ENCODE measurements around the gene SYT7. TPM values are rescaled to one million over a fixed set of nuclear protein-coding genes. Genes with fewer than 3 reads are reported as not detected.

The SYT7 gene, protein sequence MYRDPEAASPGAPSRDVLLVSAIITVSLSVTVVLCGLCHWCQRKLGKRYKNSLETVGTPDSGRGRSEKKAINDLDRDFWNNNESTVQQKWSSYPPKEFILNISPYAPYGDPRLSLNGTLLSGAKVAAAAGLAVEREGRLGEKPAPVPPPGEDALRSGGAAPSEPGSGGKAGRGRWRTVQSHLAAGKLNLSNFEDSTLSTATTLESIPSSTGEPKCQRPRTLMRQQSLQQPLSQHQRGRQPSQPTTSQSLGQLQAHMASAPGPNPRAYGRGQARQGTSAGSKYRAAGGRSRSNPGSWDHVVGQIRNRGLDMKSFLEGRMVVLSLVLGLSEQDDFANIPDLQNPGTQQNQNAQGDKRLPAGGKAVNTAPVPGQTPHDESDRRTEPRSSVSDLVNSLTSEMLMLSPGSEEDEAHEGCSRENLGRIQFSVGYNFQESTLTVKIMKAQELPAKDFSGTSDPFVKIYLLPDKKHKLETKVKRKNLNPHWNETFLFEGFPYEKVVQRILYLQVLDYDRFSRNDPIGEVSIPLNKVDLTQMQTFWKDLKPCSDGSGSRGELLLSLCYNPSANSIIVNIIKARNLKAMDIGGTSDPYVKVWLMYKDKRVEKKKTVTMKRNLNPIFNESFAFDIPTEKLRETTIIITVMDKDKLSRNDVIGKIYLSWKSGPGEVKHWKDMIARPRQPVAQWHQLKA
- polyA plus RNA-seq (2013, experiment 1 of 2), result 2.1 TPM
- 1.4 TPM for polyA plus RNA-seq (2013, experiment 2 of 2)

DNA sequence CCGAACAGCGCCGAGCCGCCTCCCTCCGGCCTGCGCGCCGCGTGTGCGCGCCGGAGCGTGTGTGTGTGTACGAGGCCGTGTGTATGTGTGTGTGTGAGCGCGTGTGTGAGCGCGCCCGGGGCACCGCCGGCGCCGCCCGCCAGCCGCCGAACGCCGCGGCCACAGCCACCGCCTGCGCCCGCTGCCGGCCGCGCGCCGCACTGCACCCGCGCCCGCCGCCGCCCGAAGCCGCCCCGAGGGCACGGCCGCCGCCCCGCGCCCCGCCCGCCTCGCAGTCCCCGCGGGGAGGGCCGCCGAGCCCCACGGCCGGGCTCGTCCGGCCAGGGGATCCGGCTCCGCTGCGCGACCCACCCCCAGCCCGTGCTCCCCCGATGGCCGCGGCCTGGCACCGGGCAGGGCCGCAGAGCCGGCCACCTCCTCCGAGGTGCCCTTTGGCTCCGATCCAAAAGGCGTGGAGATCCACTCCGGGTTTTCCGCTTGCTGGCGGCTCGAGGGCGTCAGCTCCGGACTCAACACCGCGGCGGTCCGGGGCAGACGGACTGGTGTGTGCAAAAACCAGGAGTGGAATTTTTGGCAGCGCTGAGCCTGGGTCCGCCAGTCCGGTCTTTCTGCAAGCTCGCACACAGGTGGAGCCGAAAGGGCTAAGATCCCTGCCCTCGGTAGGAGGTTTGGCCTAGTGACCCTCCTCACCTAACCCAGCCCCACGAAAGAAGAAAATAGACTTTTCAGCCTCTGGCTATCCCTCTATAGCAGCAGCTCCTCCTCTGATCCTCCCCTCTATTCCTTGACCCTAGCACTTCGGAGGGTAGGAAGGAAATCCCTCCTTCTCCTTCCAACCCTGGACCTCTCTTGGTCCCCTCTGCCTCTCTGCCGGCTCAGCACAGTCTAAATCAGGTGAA lies at the start of gene SYT7:
Gene SYT7 (minus strand): TSS at position 47 of the 899 bp plus-strand sequence. CDS start 256 bp downstream, outside the sequence.
- H3K4me1 ChIP-seq (ENCODE audit: control insufficient read depth, insufficient read depth, low read length, poor library complexity, severe bottlenecking), result peaks cover 8% of the 10 kb centered on the region
- 1 to 2% methylated on average over 48 to 63 of the region's 96 CpGs for WGBS, 2 experiments (ENCODE audit: insufficient coverage in 2 of 2)
- H3K9me3 ChIP-seq (ENCODE audit: control insufficient read depth, low read length), result no peaks in the 10 kb centered on the region
- H3K4me3 ChIP-seq (ENCODE audit: extremely low read depth, insufficient read depth, low read length, poor library complexity, severe bottlenecking), result peak within 1 kb of the TSS; percentile 26
- H3K27ac ChIP-seq (ENCODE audit: low read depth, low read length, severe bottlenecking), result no peak within 1 kb of the TSS
- H3K36me3 ChIP-seq (ENCODE audit: control insufficient read depth, insufficient read depth, low read length), result no peaks in the 10 kb centered on the region

DNA sequence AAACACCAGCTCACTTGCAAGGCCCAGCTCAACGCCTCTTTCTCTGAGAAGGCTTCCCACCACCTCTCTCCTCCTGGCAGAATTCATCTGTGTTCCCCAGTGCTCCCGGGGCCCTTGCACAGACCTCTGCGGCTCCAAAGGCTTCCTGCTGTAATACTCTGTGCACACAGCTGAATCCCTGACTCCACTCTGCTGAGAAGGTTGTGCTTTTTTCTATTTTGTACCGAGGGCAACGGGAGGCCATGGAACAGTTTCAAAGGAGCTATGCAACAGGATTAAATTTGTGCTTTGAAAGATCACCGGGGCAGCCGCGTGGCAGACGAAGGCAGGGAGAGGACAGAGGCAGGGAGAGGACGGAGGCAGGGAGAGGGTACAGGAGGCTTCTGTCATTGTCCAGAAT lies 49.2 kb upstream of the SYT7 start:
- Histone ChIP-seq H3K9me3 (ENCODE audit: control insufficient read depth, low read length) (no peaks in the 10 kb centered on the region), H3K36me3 (ENCODE audit: control insufficient read depth, insufficient read depth, low read length) (no peaks in the 10 kb centered on the region), H3K4me3 (ENCODE audit: extremely low read depth, insufficient read depth, low read length, poor library complexity, severe bottlenecking) (no peak overlapping the region), H3K4me1 (ENCODE audit: control insufficient read depth, insufficient read depth, low read length, poor library complexity, severe bottlenecking) (peaks cover 3% of the 10 kb centered on the region), H3K27ac (ENCODE audit: low read depth, low read length, severe bottlenecking) (no peak overlapping the region)
- WGBS, 2 experiments (ENCODE audit: insufficient coverage in 2 of 2), result 79 to 86% methylated on average over 10 of the region's 10 CpGs

DNA sequence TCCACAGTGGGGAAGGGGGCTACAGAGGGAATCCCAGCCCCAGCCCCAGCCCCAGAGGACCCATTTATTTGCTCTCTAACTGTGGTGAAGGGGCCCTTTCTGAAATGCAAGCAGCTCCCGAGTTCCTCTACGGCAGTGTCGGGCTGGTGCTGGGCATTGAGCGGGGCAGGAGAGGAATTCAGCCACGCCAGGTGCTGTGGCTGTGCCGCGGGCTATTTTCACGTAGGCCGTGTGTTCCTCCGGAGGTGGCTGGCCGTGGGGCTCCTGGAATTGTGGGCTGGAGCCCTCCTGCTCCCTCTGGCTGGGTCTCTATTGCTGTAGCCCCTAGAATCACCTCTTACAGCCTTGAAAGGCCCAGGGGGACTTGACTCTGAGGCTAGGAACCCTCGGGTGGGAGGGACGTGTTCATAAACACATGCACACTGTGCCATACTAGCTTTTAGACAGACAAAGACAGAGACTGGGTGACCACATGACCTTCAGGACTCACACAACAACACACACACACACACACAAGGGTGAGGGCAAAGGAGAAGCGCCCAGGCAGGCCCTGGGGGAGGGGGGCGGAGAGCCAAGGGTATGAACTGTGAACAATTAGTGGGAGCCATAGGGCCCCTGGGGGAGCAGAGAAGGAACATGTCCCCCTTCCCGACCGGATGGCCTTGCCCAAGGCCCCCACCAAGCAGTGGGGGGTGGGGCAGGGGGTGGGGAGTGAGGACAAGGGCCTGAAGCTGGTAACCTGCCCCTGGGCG lies 48.4 kb upstream of the SYT7 start:
- Histone ChIP-seq H3K36me3 (ENCODE audit: control insufficient read depth, insufficient read depth, low read length) (no peaks in the 10 kb centered on the region), H3K4me1 (ENCODE audit: control insufficient read depth, insufficient read depth, low read length, poor library complexity, severe bottlenecking) (peaks cover 3% of the 10 kb centered on the region), H3K9me3 (ENCODE audit: control insufficient read depth, low read length) (no peaks in the 10 kb centered on the region), H3K27ac (ENCODE audit: low read depth, low read length, severe bottlenecking) (no peak overlapping the region), H3K4me3 (ENCODE audit: extremely low read depth, insufficient read depth, low read length, poor library complexity, severe bottlenecking) (no peak overlapping the region)
- 81 to 90% methylated on average over 10 to 14 of the region's 18 CpGs for WGBS, 2 experiments (ENCODE audit: insufficient coverage in 2 of 2)

DNA sequence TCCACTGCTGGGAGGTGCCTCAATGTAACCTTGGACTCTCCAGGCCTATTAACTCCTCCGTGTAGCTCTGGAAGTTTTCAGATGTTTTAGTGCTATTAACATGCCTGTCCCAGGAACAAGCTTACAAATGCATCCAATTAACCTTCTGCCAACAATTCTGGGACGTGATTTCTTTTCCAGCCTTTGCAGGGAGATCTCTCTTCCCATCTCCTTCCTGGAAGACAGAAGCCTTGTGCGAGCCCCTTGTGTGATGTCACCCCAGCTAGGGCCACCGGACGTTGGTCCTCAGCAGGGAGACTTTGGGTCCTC lies 47.7 kb upstream of the SYT7 start:
- H3K4me3 ChIP-seq (ENCODE audit: extremely low read depth, insufficient read depth, low read length, poor library complexity, severe bottlenecking), result no peak overlapping the region

DNA sequence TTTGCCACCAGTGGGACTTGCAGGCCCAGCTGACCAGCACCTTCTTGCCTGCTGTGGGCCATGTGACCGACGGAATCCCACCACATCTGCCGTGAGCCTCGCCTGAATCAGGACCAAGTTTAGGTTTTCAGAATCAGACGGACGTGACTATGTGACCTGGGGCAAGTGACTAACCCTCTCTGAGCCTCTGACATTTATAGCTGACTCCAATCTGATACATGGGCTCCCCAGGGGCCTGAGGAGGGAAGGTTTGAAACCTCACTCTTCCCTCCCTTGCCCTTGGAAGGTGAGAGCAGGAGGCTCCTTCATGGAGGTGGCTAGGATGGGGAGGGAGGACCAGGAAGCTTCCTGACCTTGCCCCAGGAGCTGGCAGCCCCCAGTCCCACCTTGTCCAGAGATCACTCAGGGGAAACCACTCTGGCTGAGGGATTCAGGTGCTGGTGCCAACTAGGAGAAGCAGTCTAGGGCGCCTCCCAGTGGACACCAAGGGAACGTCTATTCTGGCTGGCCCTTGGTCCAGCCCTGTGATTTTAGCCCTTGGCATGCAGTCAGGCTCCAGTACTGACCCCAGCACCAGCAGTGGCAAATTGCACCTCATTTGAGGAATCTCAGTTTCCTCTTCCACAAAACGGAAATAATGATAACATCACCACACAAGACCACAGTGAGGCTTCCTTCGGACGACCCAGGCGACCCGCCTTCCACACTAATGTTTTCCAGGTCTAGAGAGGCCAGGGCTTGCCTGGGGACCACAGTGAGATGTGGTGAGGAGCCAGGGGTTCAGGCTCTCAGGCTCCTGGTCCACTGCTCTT lies 47.2 kb upstream of the SYT7 start:
- H3K27ac ChIP-seq (ENCODE audit: low read depth, low read length, severe bottlenecking), result no peak overlapping the region
- no peaks in the 10 kb centered on the region for H3K9me3 ChIP-seq (ENCODE audit: control insufficient read depth, low read length)
- no peaks in the 10 kb centered on the region for H3K36me3 ChIP-seq (ENCODE audit: control insufficient read depth, insufficient read depth, low read length)
- H3K4me3 ChIP-seq (ENCODE audit: extremely low read depth, insufficient read depth, low read length, poor library complexity, severe bottlenecking), result no peak overlapping the region
- WGBS, 2 experiments (ENCODE audit: insufficient coverage in 2 of 2), result 64 to 80% methylated on average over 9 to 13 of the region's 13 CpGs
- peaks cover 3% of the 10 kb centered on the region for H3K4me1 ChIP-seq (ENCODE audit: control insufficient read depth, insufficient read depth, low read length, poor library complexity, severe bottlenecking)

More for the DNA sequence above, 47.7 kb upstream of the SYT7 start:
- Histone ChIP-seq H3K36me3 (ENCODE audit: control insufficient read depth, insufficient read depth, low read length) (no peaks in the 10 kb centered on the region), H3K9me3 (ENCODE audit: control insufficient read depth, low read length) (no peaks in the 10 kb centered on the region), H3K4me1 (ENCODE audit: control insufficient read depth, insufficient read depth, low read length, poor library complexity, severe bottlenecking) (peaks cover 3% of the 10 kb centered on the region), H3K27ac (ENCODE audit: low read depth, low read length, severe bottlenecking) (no peak overlapping the region)
- 92 to 95% methylated on average over 3 to 4 of the region's 5 CpGs for WGBS, 2 experiments (ENCODE audit: insufficient coverage in 2 of 2)

DNA sequence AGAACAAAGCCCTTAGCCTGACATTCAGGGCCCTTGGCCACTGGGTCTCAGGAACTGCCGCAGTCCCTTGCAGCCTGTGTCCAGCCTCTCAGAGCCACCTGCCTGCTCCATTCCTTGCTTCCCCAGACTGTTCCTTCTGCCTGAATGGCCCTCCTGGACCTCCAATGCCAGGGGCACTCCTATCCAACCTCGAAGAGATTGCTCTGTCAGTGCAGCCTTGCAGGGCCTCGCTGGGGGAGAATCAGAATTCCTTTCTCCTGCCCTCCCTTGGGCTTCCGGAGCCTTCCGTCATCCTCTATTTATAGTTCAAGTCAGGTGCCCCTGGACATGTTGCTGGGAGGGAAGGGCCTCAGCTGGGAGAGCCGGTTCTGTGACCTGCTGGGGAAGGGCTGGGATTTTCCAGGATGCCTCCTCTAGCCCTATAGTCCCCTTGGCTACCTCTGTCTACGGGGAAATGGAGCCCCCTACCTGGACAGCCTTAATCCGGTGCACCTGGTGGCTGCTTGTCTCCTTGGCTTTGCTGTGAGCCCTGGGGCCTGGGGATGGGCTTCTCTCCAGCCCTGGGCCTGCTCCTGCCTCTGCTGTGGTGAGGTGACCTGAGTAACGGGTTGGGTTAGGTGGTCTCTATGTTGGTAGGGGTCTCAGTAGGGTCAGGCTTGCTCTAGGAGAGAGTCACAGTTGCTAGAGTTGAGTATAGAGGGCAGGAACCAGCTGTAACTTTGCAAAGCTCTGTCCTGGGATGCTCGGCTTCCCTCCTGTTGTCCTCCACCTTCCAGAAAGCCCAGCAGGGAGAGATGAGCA lies 45.9 kb upstream of the SYT7 start:
- Histone ChIP-seq H3K4me1 (ENCODE audit: control insufficient read depth, insufficient read depth, low read length, poor library complexity, severe bottlenecking) (peaks cover 3% of the 10 kb centered on the region), H3K27ac (ENCODE audit: low read depth, low read length, severe bottlenecking) (no peak overlapping the region), H3K36me3 (ENCODE audit: control insufficient read depth, insufficient read depth, low read length) (no peaks in the 10 kb centered on the region), H3K4me3 (ENCODE audit: extremely low read depth, insufficient read depth, low read length, poor library complexity, severe bottlenecking) (no peak overlapping the region), H3K9me3 (ENCODE audit: control insufficient read depth, low read length) (no peaks in the 10 kb centered on the region)
- 71 to 92% methylated on average over 5 to 7 of the region's 10 CpGs for WGBS, 2 experiments (ENCODE audit: insufficient coverage in 2 of 2)

DNA sequence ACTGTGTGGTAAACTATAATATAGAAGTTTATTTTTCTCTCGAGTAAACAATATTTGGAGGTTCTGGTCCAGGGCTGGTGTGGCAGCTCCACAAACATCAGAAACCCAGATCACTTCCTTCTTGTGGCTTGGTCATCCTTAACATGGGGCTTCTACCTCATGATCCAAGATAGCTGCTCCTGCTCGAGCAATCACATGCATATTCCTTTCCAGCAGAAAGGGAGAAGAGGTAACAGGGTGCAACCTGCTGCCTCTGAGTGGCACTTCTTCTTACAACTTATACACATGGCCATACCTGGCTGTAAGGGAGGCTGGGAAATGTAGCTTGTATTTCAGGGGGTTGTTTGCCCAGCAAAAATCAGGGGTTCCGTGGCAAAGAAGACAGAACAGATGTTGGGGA lies 44.6 kb upstream of the SYT7 start:
- no peak overlapping the region for H3K4me3 ChIP-seq (ENCODE audit: extremely low read depth, insufficient read depth, low read length, poor library complexity, severe bottlenecking)
- H3K9me3 ChIP-seq (ENCODE audit: control insufficient read depth, low read length), result no peaks in the 10 kb centered on the region
- no peaks in the 10 kb centered on the region for H3K36me3 ChIP-seq (ENCODE audit: control insufficient read depth, insufficient read depth, low read length)
- 100% methylated on average over 1 to 2 of the region's 3 CpGs for WGBS, 2 experiments (ENCODE audit: insufficient coverage in 2 of 2)
- peaks cover 3% of the 10 kb centered on the region for H3K4me1 ChIP-seq (ENCODE audit: control insufficient read depth, insufficient read depth, low read length, poor library complexity, severe bottlenecking)
- no peak overlapping the region for H3K27ac ChIP-seq (ENCODE audit: low read depth, low read length, severe bottlenecking)

DNA sequence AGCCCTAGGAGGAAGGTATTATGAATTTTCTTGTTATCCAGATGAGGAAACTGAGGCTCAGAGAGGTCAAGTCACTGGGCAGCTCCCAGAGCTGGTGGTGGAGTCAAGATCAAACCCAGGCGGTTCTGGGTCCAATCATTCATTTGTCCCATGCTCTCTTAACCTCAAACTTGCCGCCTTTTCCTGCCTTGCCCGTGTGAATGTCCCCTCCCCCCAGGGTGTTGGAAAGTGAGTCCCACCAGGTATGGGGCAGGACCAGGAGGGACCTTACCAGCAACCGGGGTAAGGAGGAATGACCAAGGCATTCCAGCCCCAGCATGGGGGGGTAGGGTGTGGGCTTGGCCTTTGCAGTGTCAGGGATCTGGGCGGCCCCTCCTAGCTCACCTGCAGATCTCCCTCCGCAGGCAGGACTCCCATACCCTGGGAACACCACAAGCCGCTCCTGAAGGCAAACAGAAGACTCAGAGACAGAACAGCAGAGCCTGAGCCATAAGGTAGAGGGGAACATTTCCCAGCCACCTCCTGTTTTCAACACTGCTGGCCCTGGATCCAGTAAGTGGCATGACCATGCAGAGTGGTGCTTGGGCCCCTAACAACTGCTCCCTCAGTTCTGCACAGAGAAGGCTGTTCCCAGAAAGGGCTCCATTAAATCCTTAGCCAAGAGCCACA lies 41.2 kb upstream of the SYT7 start:
- no peak overlapping the region for H3K4me3 ChIP-seq (ENCODE audit: extremely low read depth, insufficient read depth, low read length, poor library complexity, severe bottlenecking)
- WGBS, 2 experiments (ENCODE audit: insufficient coverage in 2 of 2), result 80 to 82% methylated on average over 3 to 5 of the region's 7 CpGs

More for the DNA sequence above, 41.2 kb upstream of the SYT7 start:
- Histone ChIP-seq H3K4me1 (ENCODE audit: control insufficient read depth, insufficient read depth, low read length, poor library complexity, severe bottlenecking) (peaks cover 3% of the 10 kb centered on the region), H3K36me3 (ENCODE audit: control insufficient read depth, insufficient read depth, low read length) (no peaks in the 10 kb centered on the region), H3K27ac (ENCODE audit: low read depth, low read length, severe bottlenecking) (no peak overlapping the region), H3K9me3 (ENCODE audit: control insufficient read depth, low read length) (no peaks in the 10 kb centered on the region)
